Effector memory CD8-positive, alpha-beta T cell (primary cell): Measurements from ENCODE around the gene ASPSCR1.

Experiments
- ATAC-seq: fragments of 150-1000 bp; cut with Tn5 transposase; replicated peaks from 2 replicates; pipeline ENCODE4 v1.10.0; 2021; ENCODE audit warnings: mild to moderate bottlenecking, moderate library complexity
- DNase-seq, 3 experiments: peaks; one replicate each; pipeline ENCODE4 v3.0.0; 2021
- H3K27ac Mint-ChIP-seq, 2 donors: one replicate each; pipeline ENCODE4 v1.8.0; 2022; ENCODE audit warnings: mild to moderate bottlenecking in 2 of 2, mixed read lengths in 2 of 2, moderate library complexity in 2 of 2
- H3K27me3 Mint-ChIP-seq, 2 donors: one replicate each; pipeline ENCODE4 v1.8.0; 2022; ENCODE audit warnings: mixed read lengths in 2 of 2
- H3K36me3 Mint-ChIP-seq: one replicate; pipeline ENCODE4 v1.8.0; 2022; ENCODE audit warnings: mild to moderate bottlenecking, moderate library complexity, mixed read lengths; ENCODE audit not compliant: insufficient read depth
- H3K4me1 Mint-ChIP-seq, 2 donors: one replicate each; pipeline ENCODE4 v1.8.0; 2022; ENCODE audit warnings: low read depth in 2 of 2, mixed read lengths in 2 of 2
- H3K4me3 Mint-ChIP-seq, 2 donors: one replicate each; pipeline ENCODE4 v1.8.0; 2022; ENCODE audit warnings: mild to moderate bottlenecking in 2 of 2, mixed read lengths in 2 of 2, moderate library complexity in 2 of 2
- H3K9me3 Mint-ChIP-seq, 2 donors: one replicate each; pipeline ENCODE4 v1.8.0; 2022; ENCODE audit warnings: mixed read lengths in 2 of 2
- total RNA-seq, 9 experiments: gene quantifications; one replicate each; lab custom pipeline; 2026; lab: John Stamatoyannopoulos, UW

ASPSCR1 gene, protein sequence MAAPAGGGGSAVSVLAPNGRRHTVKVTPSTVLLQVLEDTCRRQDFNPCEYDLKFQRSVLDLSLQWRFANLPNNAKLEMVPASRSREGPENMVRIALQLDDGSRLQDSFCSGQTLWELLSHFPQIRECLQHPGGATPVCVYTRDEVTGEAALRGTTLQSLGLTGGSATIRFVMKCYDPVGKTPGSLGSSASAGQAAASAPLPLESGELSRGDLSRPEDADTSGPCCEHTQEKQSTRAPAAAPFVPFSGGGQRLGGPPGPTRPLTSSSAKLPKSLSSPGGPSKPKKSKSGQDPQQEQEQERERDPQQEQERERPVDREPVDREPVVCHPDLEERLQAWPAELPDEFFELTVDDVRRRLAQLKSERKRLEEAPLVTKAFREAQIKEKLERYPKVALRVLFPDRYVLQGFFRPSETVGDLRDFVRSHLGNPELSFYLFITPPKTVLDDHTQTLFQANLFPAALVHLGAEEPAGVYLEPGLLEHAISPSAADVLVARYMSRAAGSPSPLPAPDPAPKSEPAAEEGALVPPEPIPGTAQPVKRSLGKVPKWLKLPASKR
- total RNA-seq, result 26.0 to 53.1 (median 40.4) reads per million in 9 experiments

- H3K27ac Mint-ChIP-seq, result peak within 1 kb of the TSS; percentile 94 to 96
- no peaks in the 10 kb centered on the region for H3K27me3 Mint-ChIP-seq
- H3K9me3 Mint-ChIP-seq, result no peaks in the 10 kb centered on the region
- H3K4me3 Mint-ChIP-seq, result peak within 1 kb of the TSS; percentile 92 to 98
- ATAC-seq (peak; percentile 93), DNase-seq (peak; percentile 83 to 87 (median 84))
- peaks cover 11% of the 10 kb centered on the region for H3K36me3 Mint-ChIP-seq
- peaks cover 18 to 30% of the 10 kb centered on the region in 2 donors for H3K4me1 Mint-ChIP-seq
Measured at GRCh38 chr17:81977211-81977808, at the start of gene ASPSCR1. TSS of gene ASPSCR1 (plus strand) at chr17:81977629. CDS start at chr17:81977647, 18 bp downstream.

DNA sequence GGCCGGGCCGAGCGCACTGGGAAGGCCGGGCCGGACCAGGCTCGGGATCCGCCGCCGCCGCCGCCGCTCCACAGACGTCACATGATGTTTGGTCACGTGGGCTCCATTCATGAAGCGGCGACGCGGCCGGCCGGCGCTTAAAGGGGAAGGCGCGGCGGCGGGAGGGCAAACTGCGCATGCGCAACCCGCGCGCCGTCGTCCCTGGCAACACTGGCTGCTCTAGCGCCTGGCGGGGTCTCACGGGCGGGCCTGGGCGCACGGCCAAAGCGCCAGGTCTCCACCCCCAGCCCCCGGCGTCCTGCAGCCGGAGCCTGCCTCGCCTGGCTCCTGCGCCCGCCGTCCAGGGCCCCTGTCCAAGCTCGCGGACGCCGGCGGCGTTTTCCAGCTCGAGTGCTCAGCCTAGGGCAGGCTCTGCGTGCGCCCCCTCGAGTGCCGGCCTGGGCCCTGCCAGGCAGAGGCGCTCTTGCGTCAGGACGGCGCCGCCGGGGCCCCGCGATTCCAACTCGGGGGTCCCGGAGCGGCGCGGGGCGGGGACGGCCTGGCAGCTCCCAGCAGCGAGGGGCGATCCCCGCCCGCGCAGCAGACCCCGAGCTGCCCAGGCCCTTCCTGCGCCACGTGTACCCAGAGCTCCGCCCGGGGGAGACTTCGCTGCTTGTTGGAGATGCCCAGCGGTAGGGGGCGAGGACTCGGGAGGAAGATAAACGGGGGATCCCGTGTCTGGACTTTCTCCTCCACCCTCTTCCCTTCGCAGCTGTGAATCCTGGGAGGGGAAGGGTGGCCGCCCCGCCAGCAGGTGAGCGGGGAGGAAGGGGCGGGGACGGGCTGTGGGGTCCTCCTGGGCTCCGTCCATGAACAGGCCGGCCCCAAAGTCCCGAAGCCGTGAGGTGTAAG is 49.5 kb upstream of the ASPSCR1 start, which contains the start of gene MAFG:
TSS of gene MAFG (minus strand) at position 83 of the 891 bp plus-strand sequence. CDS start 4,550 bp downstream, outside the sequence.
- H3K4me1 Mint-ChIP-seq, result peaks cover 6 to 7% of the 10 kb centered on the region in 2 donors
- H3K27ac Mint-ChIP-seq, result peak within 1 kb of the TSS; percentile 84 to 87
- H3K36me3 Mint-ChIP-seq, result peaks cover 23% of the 10 kb centered on the region
- peak; percentile 78 for ATAC-seq
- H3K4me3 Mint-ChIP-seq, result peak within 1 kb of the TSS; percentile 77 to 80
- H3K9me3 Mint-ChIP-seq, result no peaks in the 10 kb centered on the region
- peaks cover 0 to 40% of the 10 kb centered on the region in 2 donors for H3K27me3 Mint-ChIP-seq
- peak; percentile 84 to 86 (median 85) for DNase-seq

GRCh38 chr17:81928544-81929252 is 48.7 kb upstream of the ASPSCR1 start:
- no peak for ATAC-seq
- peaks cover 2 to 45% of the 10 kb centered on the region in 2 donors for H3K27me3 Mint-ChIP-seq

DNA sequence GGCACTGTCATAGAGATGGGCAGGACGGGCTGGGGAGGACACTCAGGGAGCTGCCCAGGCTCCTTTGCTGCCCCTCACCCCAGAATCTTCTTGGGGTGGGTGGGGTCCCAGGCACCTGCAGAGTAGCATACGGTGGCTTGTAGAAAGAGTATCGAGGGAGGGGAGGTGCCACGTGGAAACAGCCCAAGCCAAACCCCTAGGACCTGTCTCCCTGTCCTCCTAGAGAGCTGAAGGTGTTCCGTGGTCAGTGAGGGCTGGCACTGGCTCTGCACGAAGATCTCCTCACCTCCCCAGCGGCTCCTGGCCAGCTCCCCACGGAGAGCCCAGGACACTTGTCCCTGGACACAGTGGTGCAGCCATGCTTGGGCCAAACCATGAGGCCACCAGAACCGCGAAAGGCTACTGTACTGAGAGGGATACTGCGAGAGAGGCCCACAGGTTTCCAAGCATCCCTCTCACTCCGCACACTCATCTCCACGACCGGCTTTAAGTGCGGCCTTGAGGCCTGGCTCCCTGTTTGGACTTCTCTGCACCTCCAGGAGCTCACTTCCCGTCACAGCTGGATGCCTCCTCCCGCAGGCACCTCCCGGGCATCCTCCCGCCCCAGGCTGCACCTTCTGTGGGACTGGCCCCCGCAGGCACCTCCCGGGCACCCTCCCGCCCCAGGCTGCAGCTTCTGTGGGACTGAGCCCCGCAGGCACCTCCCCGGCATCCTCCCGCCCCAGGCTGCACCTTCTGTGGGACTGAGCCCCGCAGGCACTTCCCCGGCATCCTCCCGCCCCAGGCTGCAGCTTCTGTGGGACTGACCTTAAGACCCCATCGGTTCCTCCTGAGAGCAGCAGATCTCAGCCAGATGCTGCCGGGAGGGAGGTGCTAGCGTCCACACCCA is 47.9 kb upstream of the ASPSCR1 start:
- no peak for DNase-seq
- Mint-ChIP-seq H3K9me3 (no peaks in the 10 kb centered on the region), H3K4me3 (peak overlapping the region in 1 of 2 donors; percentile 48), H3K4me1 (peaks cover 9 to 11% of the 10 kb centered on the region in 2 donors), H3K27ac (peak overlapping the region in 1 of 2 donors; percentile 87), H3K36me3 (peaks cover 23% of the 10 kb centered on the region), H3K27me3 (peaks cover 6 to 50% of the 10 kb centered on the region in 2 donors)
- ATAC-seq, result no peak

More at GRCh38 chr17:81928544-81929252, 48.7 kb upstream of the ASPSCR1 start:
- Mint-ChIP-seq H3K27ac (peak overlapping the region in 1 of 2 donors; percentile 87), H3K4me3 (peak overlapping the region; percentile 52 to 63), H3K36me3 (peaks cover 23% of the 10 kb centered on the region), H3K4me1 (peaks cover 9% of the 10 kb centered on the region in 2 donors), H3K9me3 (no peaks in the 10 kb centered on the region)
- no peak for DNase-seq

GRCh38 chr17:81930142-81931125 is 47.0 kb upstream of the ASPSCR1 start:
- peaks cover 21% of the 10 kb centered on the region for H3K36me3 Mint-ChIP-seq

DNA sequence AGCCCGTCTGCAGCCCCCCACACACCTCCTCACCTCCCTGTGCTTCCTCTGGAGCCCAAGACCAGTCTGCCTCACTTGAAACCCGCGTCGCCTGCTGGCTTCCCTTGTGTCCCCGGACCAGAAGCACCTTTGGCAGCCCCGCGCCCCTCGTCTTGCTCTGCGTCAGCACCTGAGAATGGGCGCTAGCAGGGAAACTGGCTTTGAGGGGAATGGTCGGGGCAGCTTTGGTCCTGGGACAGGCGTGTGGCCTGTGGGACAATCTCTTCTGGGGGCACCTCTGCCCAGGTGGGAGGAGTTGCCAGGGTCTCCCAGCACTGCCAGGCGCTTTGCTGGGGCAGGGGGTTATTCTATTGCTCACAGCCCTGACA is 46.3 kb upstream of the ASPSCR1 start:
- H3K27ac Mint-ChIP-seq, result no peak overlapping the region
- peaks cover 19% of the 10 kb centered on the region for H3K36me3 Mint-ChIP-seq
- peaks cover 7 to 9% of the 10 kb centered on the region in 2 donors for H3K4me1 Mint-ChIP-seq
- H3K4me3 Mint-ChIP-seq, result peak overlapping the region in 1 of 2 donors; percentile 24
- DNase-seq, result no peak
- peaks cover 6 to 50% of the 10 kb centered on the region in 2 donors for H3K27me3 Mint-ChIP-seq
- H3K9me3 Mint-ChIP-seq, result no peaks in the 10 kb centered on the region
- no peak for ATAC-seq

More at GRCh38 chr17:81930142-81931125, 47.0 kb upstream of the ASPSCR1 start:
- H3K9me3 Mint-ChIP-seq, result no peaks in the 10 kb centered on the region
- DNase-seq, result no peak
- H3K4me1 Mint-ChIP-seq, result peaks cover 9 to 11% of the 10 kb centered on the region in 2 donors
- H3K27ac Mint-ChIP-seq, result no peak overlapping the region
- ATAC-seq, result no peak
- peak overlapping the region in 1 of 2 donors; percentile 24 for H3K4me3 Mint-ChIP-seq
- peaks cover 6 to 50% of the 10 kb centered on the region in 2 donors for H3K27me3 Mint-ChIP-seq

DNA sequence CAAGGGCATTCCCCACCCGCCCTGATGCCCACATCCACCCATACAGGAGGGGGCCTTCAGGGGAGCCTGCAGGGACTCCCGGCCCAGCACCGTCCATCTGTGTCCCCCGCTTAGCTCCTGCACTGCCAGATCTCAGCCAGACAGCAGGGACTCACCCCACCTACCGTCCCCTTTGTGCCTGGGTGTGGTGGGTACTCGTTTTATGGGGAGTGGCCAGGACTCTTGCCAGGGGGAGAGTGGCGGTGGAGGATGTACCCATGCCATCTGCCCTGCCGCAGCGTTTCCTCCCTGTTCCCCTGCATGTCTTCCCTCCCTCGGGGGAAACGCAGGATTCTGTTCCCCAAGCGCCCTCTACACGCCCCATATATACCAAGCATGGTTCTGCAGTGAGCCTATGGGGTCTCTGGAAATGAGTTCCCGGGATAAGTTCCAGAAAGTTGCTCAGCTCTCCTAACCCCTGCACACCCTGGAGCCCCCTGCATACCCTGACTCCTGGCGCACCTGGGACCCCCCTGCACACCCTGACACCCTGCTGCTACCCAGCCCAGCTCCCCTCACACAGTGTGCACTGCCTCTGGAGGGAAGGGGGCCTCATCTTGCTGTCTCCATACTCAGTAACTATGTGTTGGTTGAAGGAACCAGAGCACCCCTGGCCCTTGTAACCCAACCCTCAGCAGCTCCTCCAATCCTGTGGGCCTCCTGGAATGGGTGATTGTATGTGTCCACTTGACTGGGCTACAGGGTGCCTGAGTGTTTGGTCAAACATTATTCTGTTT is 45.7 kb upstream of the ASPSCR1 start:
- DNase-seq (no peak), ATAC-seq (no peak)
- H3K9me3 Mint-ChIP-seq, result no peaks in the 10 kb centered on the region
- peaks cover 6 to 50% of the 10 kb centered on the region in 2 donors for H3K27me3 Mint-ChIP-seq
- H3K36me3 Mint-ChIP-seq, result peaks cover 14% of the 10 kb centered on the region
- H3K4me1 Mint-ChIP-seq, result peaks cover 5% of the 10 kb centered on the region in 2 donors
- H3K4me3 Mint-ChIP-seq, result no peak overlapping the region
- H3K27ac Mint-ChIP-seq, result no peak overlapping the region

DNA sequence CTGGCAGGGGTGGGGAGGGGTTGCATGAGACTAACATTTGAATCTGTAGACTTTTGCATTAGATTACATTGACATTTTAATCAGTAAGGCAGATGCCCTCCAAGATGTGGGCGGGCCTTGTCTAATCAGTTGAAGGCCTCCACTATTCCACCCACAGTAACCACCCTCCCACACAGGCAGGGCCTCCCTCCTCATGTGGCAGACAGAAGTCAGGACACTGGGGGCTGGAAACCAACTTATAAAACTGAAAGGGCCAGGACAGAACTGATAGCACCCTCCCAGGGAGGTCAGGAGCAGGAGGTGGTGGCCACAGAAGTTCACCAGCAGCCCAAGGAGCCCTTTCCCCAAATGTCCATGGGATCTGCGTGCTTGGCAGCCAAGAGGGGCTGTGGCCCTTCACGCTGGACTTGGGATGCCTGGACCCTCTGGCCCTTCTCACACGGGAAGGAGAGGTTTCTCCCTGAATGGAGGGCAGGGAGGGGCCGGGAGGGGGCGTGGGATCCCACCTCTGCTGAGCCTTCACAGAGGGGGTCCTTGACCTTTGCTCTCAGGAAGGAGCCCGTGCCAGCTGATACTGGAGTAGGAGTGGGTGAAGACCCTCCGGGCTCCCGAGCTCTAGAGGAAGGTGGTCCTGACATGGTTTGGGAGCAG is 45.0 kb upstream of the ASPSCR1 start:
- H3K27me3 Mint-ChIP-seq, result peaks cover 6 to 50% of the 10 kb centered on the region in 2 donors
- H3K9me3 Mint-ChIP-seq, result no peaks in the 10 kb centered on the region
- H3K4me1 Mint-ChIP-seq, result peaks cover 5% of the 10 kb centered on the region in 2 donors
- no peak overlapping the region for H3K4me3 Mint-ChIP-seq
- H3K27ac Mint-ChIP-seq, result no peak overlapping the region
- DNase-seq, result no peak
- ATAC-seq, result no peak
- H3K36me3 Mint-ChIP-seq, result peaks cover 13% of the 10 kb centered on the region

GRCh38 chr17:81933178-81933699 is 44.2 kb upstream of the ASPSCR1 start:
- DNase-seq (no peak), ATAC-seq (peak; percentile 12)
- Mint-ChIP-seq H3K4me1 (peaks cover 8 to 9% of the 10 kb centered on the region in 2 donors), H3K9me3 (no peaks in the 10 kb centered on the region), H3K27me3 (peaks cover 6 to 50% of the 10 kb centered on the region in 2 donors), H3K36me3 (peaks cover 5% of the 10 kb centered on the region), H3K4me3 (no peak overlapping the region), H3K27ac (no peak overlapping the region)
